Osteocyte (in vitro differentiated cells): ENCODE data around the gene PARP9. TPM values are rescaled to one million over a fixed set of nuclear protein-coding genes. Genes with fewer than 3 reads are reported as not detected.

Experiments
- DNase-seq: peaks from one replicate; pipeline ENCODE4 v3.0.0; 2021; ENCODE audit warnings: mixed read lengths; ENCODE audit not compliant: unreplicated experiment; ENCODE audit errors: extremely low spot score
- H3K27ac Mint-ChIP-seq: one replicate; pipeline ENCODE4 v1.8.0; 2021; ENCODE audit warnings: mild to moderate bottlenecking, mixed read lengths; ENCODE audit not compliant: unreplicated experiment
- H3K27me3 Mint-ChIP-seq: one replicate; pipeline ENCODE4 v1.8.0; 2021; ENCODE audit warnings: mixed read lengths; ENCODE audit not compliant: unreplicated experiment
- H3K36me3 Mint-ChIP-seq: one replicate; pipeline ENCODE4 v1.8.0; 2021; ENCODE audit warnings: mixed read lengths; ENCODE audit not compliant: unreplicated experiment
- H3K4me1 Mint-ChIP-seq: one replicate; pipeline ENCODE4 v1.8.0; 2021; ENCODE audit warnings: mixed read lengths; ENCODE audit not compliant: unreplicated experiment
- H3K4me3 Mint-ChIP-seq: one replicate; pipeline ENCODE4 v1.8.0; 2021; ENCODE audit warnings: mild to moderate bottlenecking, moderate library complexity, mixed read lengths; ENCODE audit not compliant: unreplicated experiment
- H3K9me3 Mint-ChIP-seq: one replicate; pipeline ENCODE4 v1.8.0; 2021; ENCODE audit warnings: mixed read lengths; ENCODE audit not compliant: unreplicated experiment
- total RNA-seq: library from RNA; stranded (reverse); gene quantifications from 2 replicates; pipeline ENCODE4 v1.2.1, GENCODE V29; 2021
- TF ChIP-seq, protein P1 (sequence below): fragments of 200-600 bp; sonication (generic); IDR thresholded peaks from 2 replicates; pipeline ENCODE4 v1.5.0; 2021; ENCODE audit warnings: antibody characterized with exemption, mild to moderate bottlenecking, moderate library complexity

PARP9 gene
- total RNA-seq, 1 donor from 2014 or later: 18.9 TPM

DNA sequence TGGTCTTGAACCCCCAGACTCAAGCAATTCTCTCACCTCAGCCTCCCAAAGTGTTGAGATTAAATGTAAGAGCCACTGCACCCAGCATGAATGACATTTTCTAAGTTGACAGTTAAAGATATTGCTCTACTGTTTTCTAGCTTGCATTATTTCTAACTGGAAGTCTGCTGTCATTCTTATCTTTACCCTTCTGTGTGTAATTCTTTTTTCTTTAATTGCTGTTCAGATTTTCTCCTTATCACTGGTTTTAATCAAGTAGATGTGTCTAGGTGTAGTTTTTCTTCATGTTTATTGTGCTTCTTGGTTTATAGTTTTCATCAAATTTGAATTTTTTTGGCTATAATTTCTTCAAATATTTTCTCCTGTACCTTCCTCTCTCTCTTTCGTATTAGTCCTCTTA lies 18.3 kb upstream of the PARP9 start:
- no peak for DNase-seq
- H3K4me3 Mint-ChIP-seq: no peak overlapping the region
- no peak overlapping the region for H3K27ac Mint-ChIP-seq
- H3K4me1 Mint-ChIP-seq: peaks cover 2% of the 10 kb centered on the region
- peaks cover 5% of the 10 kb centered on the region for H3K36me3 Mint-ChIP-seq
- H3K27me3 Mint-ChIP-seq: peaks cover 17% of the 10 kb centered on the region
- H3K9me3 Mint-ChIP-seq: peaks cover 23% of the 10 kb centered on the region
- TF ChIP-seq, protein P1, sequence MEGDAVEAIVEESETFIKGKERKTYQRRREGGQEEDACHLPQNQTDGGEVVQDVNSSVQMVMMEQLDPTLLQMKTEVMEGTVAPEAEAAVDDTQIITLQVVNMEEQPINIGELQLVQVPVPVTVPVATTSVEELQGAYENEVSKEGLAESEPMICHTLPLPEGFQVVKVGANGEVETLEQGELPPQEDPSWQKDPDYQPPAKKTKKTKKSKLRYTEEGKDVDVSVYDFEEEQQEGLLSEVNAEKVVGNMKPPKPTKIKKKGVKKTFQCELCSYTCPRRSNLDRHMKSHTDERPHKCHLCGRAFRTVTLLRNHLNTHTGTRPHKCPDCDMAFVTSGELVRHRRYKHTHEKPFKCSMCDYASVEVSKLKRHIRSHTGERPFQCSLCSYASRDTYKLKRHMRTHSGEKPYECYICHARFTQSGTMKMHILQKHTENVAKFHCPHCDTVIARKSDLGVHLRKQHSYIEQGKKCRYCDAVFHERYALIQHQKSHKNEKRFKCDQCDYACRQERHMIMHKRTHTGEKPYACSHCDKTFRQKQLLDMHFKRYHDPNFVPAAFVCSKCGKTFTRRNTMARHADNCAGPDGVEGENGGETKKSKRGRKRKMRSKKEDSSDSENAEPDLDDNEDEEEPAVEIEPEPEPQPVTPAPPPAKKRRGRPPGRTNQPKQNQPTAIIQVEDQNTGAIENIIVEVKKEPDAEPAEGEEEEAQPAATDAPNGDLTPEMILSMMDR: no peak

- Mint-ChIP-seq H3K4me1 (peaks cover 3% of the 10 kb centered on the region), H3K27me3 (peaks cover 12% of the 10 kb centered on the region), H3K4me3 (no peak overlapping the region), H3K36me3 (peaks cover 5% of the 10 kb centered on the region), H3K9me3 (peaks cover 23% of the 10 kb centered on the region), H3K27ac (no peak overlapping the region)
- TF ChIP-seq, protein P1: no peak
- no peak for DNase-seq
These were observed 17.5 kb upstream of the PARP9 start for GRCh38 chr3:122581622-122582021.

DNA sequence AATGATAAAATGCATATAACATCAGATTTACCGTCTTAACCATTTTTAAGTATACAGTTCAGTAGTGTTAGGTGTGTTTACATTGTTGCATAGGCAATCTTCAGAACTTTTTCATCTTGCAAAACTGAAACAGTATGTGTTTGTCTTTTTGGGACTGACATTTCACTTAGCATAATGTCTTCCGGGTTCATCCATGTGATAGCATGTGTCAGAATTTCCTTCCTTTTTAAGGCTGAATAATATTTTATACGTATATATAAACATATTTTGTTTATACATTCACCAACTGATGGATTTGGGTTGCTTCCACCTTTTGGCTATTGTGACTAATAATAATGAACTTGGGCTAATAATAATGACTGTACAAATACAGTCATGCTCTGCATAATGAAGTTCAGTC lies 16.4 kb upstream of the PARP9 start:
- TF ChIP-seq, protein P1: no peak
- Mint-ChIP-seq H3K36me3 (peaks cover 5% of the 10 kb centered on the region), H3K9me3 (peaks cover 23% of the 10 kb centered on the region), H3K4me3 (no peak overlapping the region), H3K27me3 (peaks cover 8% of the 10 kb centered on the region), H3K27ac (no peak overlapping the region), H3K4me1 (peaks cover 12% of the 10 kb centered on the region)
- no peak for DNase-seq

GRCh38 chr3:122578069-122578740 lies 14.1 kb upstream of the PARP9 start:
- peaks cover 16% of the 10 kb centered on the region for H3K9me3 Mint-ChIP-seq
- no peak overlapping the region for H3K27ac Mint-ChIP-seq
- H3K4me3 Mint-ChIP-seq: no peak overlapping the region
- peaks cover 4% of the 10 kb centered on the region for H3K27me3 Mint-ChIP-seq
- TF ChIP-seq, protein P1: no peak
- peaks cover 13% of the 10 kb centered on the region for H3K4me1 Mint-ChIP-seq
- peaks cover 9% of the 10 kb centered on the region for H3K36me3 Mint-ChIP-seq
- no peak for DNase-seq

DNA sequence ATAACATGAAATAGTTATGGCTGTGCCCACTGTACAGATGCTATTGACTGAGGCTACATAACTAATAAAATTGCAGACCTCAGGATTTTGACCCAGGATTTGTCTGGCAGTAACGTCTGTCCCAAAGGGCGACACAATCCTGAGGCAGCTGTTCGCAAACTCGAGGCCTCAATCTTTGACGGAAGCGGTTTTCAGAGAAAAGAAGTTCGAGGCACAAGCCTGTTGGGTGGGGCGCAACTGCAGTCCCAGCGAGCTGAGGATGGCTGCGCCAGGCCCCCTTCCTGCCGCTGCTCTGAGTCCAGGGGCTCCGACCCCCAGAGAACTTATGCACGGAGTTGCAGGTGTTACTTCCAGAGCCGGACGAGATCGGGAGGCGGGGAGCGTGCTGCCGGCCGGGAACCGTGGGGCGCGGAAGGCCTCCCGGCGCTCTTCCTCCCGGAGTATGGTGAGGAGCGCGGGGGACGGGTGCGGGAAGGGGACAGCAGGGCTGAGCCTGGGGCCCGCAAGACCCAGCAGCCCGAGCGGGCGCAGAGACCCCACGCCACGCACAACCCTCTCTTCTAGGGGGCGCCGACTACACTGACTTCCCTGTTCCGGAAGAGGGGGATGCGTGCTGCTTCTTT lies 13.4 kb upstream of the PARP9 start, which contains the start of gene PARP15:
TSS of gene PARP15 (plus strand) at position 242 of the 623 bp plus-strand sequence. CDS start at position 260, 18 bp downstream.
- H3K4me3 Mint-ChIP-seq: peak within 1 kb of the TSS; percentile 66
- peaks cover 17% of the 10 kb centered on the region for H3K4me1 Mint-ChIP-seq
- DNase-seq: no peak
- H3K27ac Mint-ChIP-seq: no peak within 1 kb of the TSS
- peaks cover 13% of the 10 kb centered on the region for H3K9me3 Mint-ChIP-seq
- TF ChIP-seq, protein P1: no peak
- H3K36me3 Mint-ChIP-seq: peaks cover 10% of the 10 kb centered on the region
- H3K27me3 Mint-ChIP-seq: peaks cover 4% of the 10 kb centered on the region
